Measurements from ENCODE around the gene TMEM63C.

GRCh38 chr14:77296906-77297305 is 115.3 kb downstream of the TMEM63C start:
- TF ChIP-seq CTCF (IDR thresholded peaks at IDR 0.05; ENCODE audit: poor library complexity, severe bottlenecking) (no peak), POLR2AphosphoS5 (IDR thresholded peaks at IDR 0.05) (no peak), RAD21 (conservative IDR thresholded peaks at IDR 0.05) (no peak), REST (IDR thresholded peaks at IDR 0.05; ENCODE audit: borderline replicate concordance) (no peak), TAF1 (IDR thresholded peaks at IDR 0.05; ENCODE audit: low read depth) (no peak), EZH2 (IDR thresholded peaks at IDR 0.05; ENCODE audit: borderline replicate concordance, insufficient read depth, low read length, poor library complexity, severe bottlenecking) (no peak), MXI1 (conservative IDR thresholded peaks at IDR 0.05; ENCODE audit: poor library complexity, severe bottlenecking) (no peak)

All from neural cell (in vitro differentiated cells).